ENCODE measurements around the gene PIK3CA. TPM values are rescaled to one million over a fixed set of nuclear protein-coding genes. Genes with fewer than 3 reads are reported as not detected.

Gene PIK3CA
- total RNA-seq, 1 experiment from 2014 or later, result 12.0 TPM

DNA sequence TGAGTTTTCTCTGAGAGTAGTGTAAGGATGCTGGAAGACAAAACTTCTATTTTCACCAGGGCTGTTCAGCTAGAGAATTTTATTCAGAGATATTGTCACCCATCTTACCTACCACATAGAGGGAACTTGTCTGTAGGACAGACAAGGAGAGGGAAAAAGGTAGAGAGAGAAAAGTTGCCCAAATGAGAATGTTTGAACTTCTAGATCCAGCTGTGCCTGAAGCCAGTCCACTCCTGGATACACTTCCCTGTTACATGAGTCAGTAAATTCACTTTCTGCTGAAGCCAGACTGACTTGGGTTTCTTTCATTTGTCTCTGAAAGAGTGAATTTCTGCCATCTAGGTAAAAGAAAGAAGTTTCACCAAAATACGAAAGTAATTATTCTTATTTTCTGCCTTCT lies 130.0 kb downstream of the PIK3CA start:
- no peak overlapping the region for H3K27ac Mint-ChIP-seq
- no peaks in the 10 kb centered on the region for H3K9me3 Mint-ChIP-seq
- H4K20me1 ChIP-seq (ENCODE audit: control insufficient read depth, insufficient read depth, insufficient read length), result no peaks in the 10 kb centered on the region
- H4K8ac ChIP-seq (replicated peaks; ENCODE audit: insufficient read length, low read depth, low read length), result no peak overlapping the region
- H3K23ac ChIP-seq (ENCODE audit: insufficient read length, low read depth, low read length), result no peak overlapping the region
- no peak overlapping the region for H4K5ac ChIP-seq (ENCODE audit: insufficient read length, low read depth, low read length)
- no peaks in the 10 kb centered on the region for H3K27me3 Mint-ChIP-seq (ENCODE audit: low read depth)
- no peaks in the 10 kb centered on the region for H3K23me2 ChIP-seq (ENCODE audit: insufficient read length, low read depth, low read length, poor library complexity, severe bottlenecking)
- H3K79me2 ChIP-seq (ENCODE audit: insufficient read depth, low read length), result no peaks in the 10 kb centered on the region
- no peaks in the 10 kb centered on the region; the same call in 1 of the 2 replicates for H3K4me1 ChIP-seq (ENCODE audit: insufficient read depth, low read length)
- no peak overlapping the region for H2AK5ac ChIP-seq (ENCODE audit: insufficient read length, low read length)
- H3K4ac ChIP-seq (ENCODE audit: low read depth, low read length), result no peak overlapping the region
- no peak overlapping the region for H3T11ph ChIP-seq (ENCODE audit: low read length)
- H3K56ac ChIP-seq (ENCODE audit: insufficient read length, low read depth, low read length), result no peak overlapping the region
- H2BK20ac ChIP-seq (ENCODE audit: low read depth, low read length, poor library complexity, severe bottlenecking), result no peak overlapping the region
- DNase-seq, result no peak
- H3K9me3 ChIP-seq (ENCODE audit: control insufficient read depth, low read depth, low read length), result no peaks in the 10 kb centered on the region
- H3K27me3 ChIP-seq (ENCODE audit: insufficient read depth, low read length), result no peaks in the 10 kb centered on the region
- no peak overlapping the region for H2BK15ac ChIP-seq (ENCODE audit: low read depth, low read length)
- H3K27ac ChIP-seq (ENCODE audit: insufficient read length, low read depth, low read length), result no peak overlapping the region
- H3K14ac ChIP-seq (ENCODE audit: insufficient read depth, low read length), result no peak overlapping the region
- H3K4me1 Mint-ChIP-seq, result peaks cover 5 to 7% of the 10 kb centered on the region in 2 experiments
- TF ChIP-seq, protein P1, sequence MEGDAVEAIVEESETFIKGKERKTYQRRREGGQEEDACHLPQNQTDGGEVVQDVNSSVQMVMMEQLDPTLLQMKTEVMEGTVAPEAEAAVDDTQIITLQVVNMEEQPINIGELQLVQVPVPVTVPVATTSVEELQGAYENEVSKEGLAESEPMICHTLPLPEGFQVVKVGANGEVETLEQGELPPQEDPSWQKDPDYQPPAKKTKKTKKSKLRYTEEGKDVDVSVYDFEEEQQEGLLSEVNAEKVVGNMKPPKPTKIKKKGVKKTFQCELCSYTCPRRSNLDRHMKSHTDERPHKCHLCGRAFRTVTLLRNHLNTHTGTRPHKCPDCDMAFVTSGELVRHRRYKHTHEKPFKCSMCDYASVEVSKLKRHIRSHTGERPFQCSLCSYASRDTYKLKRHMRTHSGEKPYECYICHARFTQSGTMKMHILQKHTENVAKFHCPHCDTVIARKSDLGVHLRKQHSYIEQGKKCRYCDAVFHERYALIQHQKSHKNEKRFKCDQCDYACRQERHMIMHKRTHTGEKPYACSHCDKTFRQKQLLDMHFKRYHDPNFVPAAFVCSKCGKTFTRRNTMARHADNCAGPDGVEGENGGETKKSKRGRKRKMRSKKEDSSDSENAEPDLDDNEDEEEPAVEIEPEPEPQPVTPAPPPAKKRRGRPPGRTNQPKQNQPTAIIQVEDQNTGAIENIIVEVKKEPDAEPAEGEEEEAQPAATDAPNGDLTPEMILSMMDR (conservative IDR thresholded peaks at IDR 0.05), result no peak
- WGBS (ENCODE audit: extremely low coverage, insufficient read length, low lambda C conversion rate), result no CpG with 5 or more reads among the region's 1 CpG
- no peak overlapping the region for H4K91ac ChIP-seq (ENCODE audit: insufficient read length, low read depth, low read length)
- H3K4me3 Mint-ChIP-seq, result no peak overlapping the region
- no peak overlapping the region for H3K18ac ChIP-seq (ENCODE audit: insufficient read length, low read depth, low read length)
- H3K79me1 ChIP-seq (ENCODE audit: insufficient read depth, low read depth, low read length, poor library complexity, severe bottlenecking), result no peaks in the 10 kb centered on the region
- no peak overlapping the region for H2BK5ac ChIP-seq (ENCODE audit: insufficient read length, low read length)
- no peak overlapping the region for H2BK12ac ChIP-seq (ENCODE audit: insufficient read length, low read depth, low read length)
- H3K4me2 ChIP-seq (ENCODE audit: insufficient read depth, insufficient read length, low read length), result no peak overlapping the region
- no peak overlapping the region for H2BK120ac ChIP-seq (ENCODE audit: low read depth, low read length, poor library complexity, severe bottlenecking)
- H2AFZ ChIP-seq (ENCODE audit: low read length), result no peak overlapping the region
- no peak overlapping the region for H3K9ac ChIP-seq (ENCODE audit: extremely low read depth, insufficient read length, low read length)
- no peaks in the 10 kb centered on the region for H3K36me3 Mint-ChIP-seq (ENCODE audit: insufficient read depth in 1 of 3, low read depth in 3 of 3)

All from H9 (cell line).